Stimulated activated CD4-positive, alpha-beta T cell treated with anti-CD3 and anti-CD28 coated beads, Interleukin-1b, Interleukin-23, amount 100 ng/mL, for 4 hours (primary cell): ENCODE data around the gene PRR19.

Experiments
- DNase-seq, 2 donors: peaks; one replicate each; pipeline ENCODE4 v3.0.0-alpha.2; 2020; ENCODE audit warnings: low read depth in 2 of 2

PRR19 gene

GRCh38 chr19:42271045-42271419 is 30.9 kb upstream of the PRR19 start:
- DNase-seq: no peak

GRCh38 chr19:42271861-42272534 is 29.9 kb upstream of the PRR19 start:
- DNase-seq: no peak

- no peak for DNase-seq
Observed at GRCh38 chr19:42272535-42272897, 29.4 kb upstream of the PRR19 start.

GRCh38 chr19:42272989-42273406 is 28.9 kb upstream of the PRR19 start:
- DNase-seq: no peak

- no peak for DNase-seq
Observed at GRCh38 chr19:42273407-42274064, 28.4 kb upstream of the PRR19 start.

GRCh38 chr19:42274065-42274682 is 27.8 kb upstream of the PRR19 start:
- no peak for DNase-seq

- DNase-seq: no peak
Observed at GRCh38 chr19:42275103-42275502, 26.8 kb upstream of the PRR19 start.

GRCh38 chr19:42275517-42275916 is 26.4 kb upstream of the PRR19 start:
- no peak for DNase-seq

- DNase-seq: no peak
Observed at GRCh38 chr19:42276284-42276683, 25.6 kb upstream of the PRR19 start.

- no peak for DNase-seq
Observed at GRCh38 chr19:42276821-42277220, 25.1 kb upstream of the PRR19 start.

- DNase-seq: no peak
Observed at GRCh38 chr19:42277821-42278451, 24.0 kb upstream of the PRR19 start.

GRCh38 chr19:42278452-42279154 is 23.3 kb upstream of the PRR19 start:
- DNase-seq: no peak

GRCh38 chr19:42279155-42279901 is 22.6 kb upstream of the PRR19 start:
- DNase-seq: no peak

- DNase-seq: peak; percentile 72 to 82
Observed at GRCh38 chr19:42279902-42280814, 21.8 kb upstream of the PRR19 start.

GRCh38 chr19:42280815-42281145 is 21.2 kb upstream of the PRR19 start:
- no peak for DNase-seq

GRCh38 chr19:42281146-42281826 is 20.6 kb upstream of the PRR19 start:
- no peak for DNase-seq

- no peak for DNase-seq
Observed at GRCh38 chr19:42281827-42282762, 19.8 kb upstream of the PRR19 start.

- no peak for DNase-seq
Observed at GRCh38 chr19:42282819-42283187, 19.1 kb upstream of the PRR19 start.
